GM18526 (cell line): ENCODE results near the gene CRYGA.

Experiments used
- POLR2A ChIP-seq: IDR thresholded peaks from 3 replicates; pipeline ENCODE4 v1.6.1; 2011; ENCODE audit not compliant: insufficient read length; ENCODE audit errors: extremely low read depth

CRYGA gene

DNA sequence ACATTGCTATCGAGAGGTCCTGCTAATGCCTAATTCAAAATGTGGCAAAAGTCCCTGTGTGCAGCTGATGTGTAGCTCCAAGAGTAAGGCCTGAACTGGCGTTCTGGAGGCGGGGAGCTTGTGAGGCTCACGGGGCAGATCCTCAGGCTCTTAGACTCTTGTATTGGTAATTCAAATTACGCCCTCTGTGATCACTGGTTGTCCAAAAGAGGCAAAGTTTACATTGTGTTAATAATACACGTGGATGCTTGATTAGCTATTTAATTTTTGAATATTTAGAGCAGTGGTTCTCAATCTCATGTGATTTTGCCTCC lies 12.4 kb upstream of the CRYGA start:
- no peak for TF ChIP-seq POLR2A

DNA sequence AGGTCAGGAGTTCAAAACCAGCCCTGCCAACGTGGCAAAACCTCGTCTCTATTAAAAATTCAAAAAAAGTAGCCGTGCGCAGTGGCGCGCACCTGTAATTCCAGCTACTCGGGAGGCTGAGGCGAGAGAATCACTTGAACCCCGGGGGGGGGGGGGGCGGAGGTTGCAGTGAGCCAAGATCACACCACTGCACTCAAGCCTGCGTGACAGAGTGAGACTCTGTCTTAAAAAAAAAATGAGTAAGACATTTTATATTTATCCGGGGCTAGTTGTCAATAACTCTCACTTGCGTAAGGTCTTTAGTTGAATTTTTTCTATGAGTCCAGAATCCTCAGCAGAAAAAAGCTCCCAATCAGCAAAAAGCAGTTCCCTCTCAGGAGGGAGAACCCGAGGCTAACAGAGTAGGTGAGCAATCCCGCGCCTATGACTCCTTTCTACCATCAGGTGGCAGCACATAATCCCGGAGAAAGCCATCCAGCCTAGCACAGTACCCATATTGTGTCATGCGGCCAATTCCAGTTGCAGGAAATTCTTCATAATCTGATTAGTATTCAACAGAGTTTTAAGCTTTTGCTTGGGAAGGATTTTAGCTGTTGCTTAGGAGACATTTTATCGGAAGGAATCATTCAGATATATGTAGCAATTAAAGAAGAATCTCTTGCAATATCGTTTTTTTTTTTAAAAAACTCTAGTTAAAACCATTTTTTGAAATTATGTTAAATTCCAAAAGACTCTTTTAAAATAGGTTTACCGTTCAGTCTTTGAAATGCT lies 11.9 kb upstream of the CRYGA start:
- TF ChIP-seq POLR2A, result no peak

DNA sequence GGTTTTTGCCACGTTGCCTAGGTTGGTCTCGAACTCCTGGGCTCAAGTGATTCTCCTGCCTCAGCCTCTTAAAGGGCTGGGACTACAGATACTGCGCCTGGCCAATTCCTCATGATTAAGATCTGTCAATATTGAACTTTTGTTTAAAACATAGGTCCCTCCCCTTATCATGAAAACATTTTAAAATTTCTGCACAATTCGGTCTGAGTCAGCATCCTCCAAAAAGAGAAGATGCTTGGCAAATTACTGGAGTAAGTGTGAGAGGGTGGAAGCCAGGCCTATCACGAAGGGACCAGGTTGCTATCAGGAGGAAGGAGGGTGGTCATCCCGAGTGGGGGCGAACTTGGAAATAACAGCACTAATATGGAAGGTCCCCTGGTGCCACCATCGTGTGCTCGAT lies 10.8 kb upstream of the CRYGA start:
- TF ChIP-seq POLR2A, result no peak

DNA sequence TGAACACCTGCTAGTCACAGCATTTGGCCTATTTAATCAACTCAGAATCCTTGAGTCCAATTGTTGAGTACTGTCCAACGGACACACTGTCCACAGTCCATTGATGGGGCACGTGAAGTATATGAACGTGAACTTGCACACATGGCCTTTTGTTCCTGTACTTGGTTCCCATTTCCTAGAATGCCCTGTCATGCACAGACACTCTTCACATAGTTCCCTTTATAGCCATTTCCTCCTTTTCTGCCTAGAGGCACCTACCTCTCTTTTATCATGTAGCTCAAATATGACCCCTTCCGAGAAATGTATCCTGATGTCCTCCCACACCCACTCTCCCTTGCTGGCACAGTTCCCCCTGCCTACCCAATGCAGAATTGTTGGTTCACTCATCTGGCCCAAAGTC lies 8.7 kb upstream of the CRYGA start:
- TF ChIP-seq POLR2A, result no peak

DNA sequence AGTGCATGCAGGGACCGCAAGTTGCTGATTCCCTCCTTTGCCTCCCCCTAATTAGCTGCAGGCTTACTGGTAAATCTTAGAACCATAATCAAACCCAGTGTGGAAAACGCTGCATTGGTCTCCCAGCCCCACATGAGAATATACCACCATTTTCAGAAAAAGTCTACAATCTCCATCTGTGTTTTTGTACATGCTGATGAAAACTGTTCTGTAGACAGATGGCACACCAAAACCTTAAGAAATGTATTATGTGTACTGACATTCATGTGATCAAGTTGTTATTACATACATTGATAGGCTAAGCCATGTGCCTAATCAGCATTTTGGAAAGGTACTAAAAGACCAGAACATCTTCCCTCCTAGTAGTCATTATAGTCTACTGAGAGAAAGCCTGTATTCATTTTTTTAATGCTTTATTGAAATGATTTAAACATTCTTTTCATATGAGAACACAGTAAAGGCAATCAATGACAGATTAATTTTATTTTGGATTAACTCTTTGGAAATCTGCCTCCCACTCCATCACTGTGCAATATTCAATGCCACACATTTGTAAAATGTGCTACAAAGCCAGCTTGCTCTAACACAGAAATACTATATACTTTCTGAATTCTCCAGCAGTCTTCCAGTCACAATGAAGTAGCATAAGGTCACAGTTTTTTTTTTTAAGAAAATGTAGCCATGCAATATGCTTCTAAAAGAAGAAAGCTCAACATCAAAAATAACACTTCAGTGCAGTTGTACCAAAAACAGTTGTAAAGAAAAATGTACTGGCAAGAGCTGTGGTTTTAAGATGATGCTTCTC lies 1.8 kb upstream of the CRYGA start:
- no peak for TF ChIP-seq POLR2A

DNA sequence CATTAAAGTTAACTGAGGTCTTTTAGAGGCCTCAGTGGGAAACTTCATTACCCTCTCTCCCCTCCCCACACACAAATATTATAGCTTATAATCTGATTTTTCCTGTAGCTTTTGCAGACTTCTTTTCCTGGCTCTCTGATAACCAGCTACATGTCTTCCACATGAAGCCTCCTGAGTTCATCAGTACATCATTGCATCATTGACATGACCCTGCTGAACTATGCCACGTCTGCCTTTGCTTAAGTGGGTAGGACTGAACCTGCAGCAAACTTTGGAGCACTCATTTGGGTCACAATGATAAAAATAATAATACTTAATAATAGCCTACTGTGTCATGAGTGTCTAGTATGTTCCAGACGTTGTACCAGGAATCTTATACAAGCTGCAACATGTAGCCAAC lies 7.0 kb downstream of the CRYGA start:
- no peak for TF ChIP-seq POLR2A

DNA sequence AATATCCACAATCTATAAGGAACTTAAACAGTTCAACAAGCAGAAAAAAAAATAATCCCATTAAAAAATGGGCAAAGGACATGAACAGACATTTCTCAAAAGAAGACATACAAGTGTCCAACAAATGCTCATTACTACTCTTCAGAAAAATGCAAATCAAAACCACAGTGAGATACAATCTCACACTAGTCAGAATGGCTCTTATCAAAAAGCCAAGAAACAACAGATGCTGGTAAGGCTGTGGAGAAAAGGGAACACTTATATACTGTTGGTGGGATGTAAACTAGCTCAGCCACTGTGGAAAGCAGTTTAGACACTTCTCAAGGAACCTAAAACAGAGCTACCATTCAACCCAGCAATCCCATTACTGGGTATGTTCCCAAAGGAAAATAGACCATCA lies 10.2 kb downstream of the CRYGA start:
- TF ChIP-seq POLR2A, result no peak

DNA sequence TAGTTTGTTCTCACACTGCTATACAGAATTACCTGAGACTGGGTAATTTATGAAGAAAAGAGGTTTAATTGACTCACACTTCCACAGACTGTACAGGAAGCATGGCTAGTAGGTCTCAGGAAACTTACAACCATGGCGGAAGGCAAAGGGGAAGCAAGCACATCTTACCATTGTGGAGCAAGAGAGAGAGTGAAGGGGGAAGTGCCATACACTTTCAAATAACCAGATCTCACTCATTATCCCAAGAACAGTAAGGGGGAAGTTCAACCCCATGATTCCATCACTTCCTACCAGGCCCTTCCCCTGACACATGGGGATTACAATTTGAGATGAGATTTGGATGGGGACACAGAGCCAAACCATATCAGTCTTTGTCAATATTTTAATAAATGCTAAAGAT lies 12.4 kb downstream of the CRYGA start:
- no peak for TF ChIP-seq POLR2A

DNA sequence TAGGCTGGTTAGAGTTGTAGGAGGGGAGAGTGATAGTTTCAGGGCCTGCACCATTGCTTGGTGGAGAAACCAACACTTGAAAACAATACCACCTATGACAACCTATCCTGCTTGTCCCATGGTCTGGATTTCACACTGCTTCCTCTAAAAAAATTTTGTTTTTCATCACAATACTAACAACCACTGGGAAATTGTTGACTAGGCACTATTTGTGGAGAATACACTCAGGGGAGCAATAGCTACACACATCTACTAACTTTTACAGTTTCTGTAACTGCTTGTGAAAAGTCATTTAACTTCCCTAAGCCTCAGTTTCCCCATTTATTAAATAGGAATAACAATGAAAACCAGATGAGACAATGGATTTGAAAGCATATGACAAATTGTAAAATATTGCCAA lies 13.3 kb downstream of the CRYGA start:
- TF ChIP-seq POLR2A, result no peak

DNA sequence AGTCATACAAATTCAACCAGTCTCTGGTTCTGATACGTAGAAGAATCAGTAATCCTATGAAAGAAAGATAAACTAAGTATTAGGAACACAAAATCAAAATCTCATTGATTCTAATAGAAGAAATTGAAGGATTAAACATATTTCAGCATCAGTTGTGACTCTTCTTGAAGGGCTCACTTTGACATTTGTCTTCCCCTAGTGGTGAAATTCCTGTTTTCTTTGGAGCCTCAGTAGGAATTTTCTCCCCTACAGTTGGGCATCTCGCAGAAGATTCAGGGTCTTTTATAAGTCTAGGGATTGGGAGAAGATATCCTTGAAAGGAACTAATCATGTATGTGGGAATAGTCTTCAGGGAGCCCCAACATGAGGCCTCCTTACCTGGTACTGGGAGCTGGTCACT lies 14.6 kb downstream of the CRYGA start:
- no peak for TF ChIP-seq POLR2A

DNA sequence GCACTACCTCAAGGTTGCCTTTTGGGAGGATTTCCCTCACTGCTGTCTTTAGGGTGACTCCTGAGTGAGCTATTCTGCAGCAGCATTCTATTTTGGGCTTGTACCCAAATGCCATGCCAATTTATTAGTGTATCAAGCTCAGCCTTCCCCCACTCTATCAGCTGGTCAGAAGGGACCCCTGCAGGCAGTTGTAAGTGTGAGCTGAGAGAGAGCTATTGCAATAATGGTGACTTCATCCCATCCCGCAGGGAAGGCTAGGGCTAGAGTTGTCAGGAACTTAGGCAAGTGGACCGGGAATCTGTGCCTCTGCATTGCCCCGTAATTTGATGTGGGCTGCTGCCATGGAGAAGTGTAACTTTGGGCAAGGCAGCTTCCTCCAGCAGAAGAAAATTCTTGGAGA lies 15.6 kb downstream of the CRYGA start:
- TF ChIP-seq POLR2A, result no peak

DNA sequence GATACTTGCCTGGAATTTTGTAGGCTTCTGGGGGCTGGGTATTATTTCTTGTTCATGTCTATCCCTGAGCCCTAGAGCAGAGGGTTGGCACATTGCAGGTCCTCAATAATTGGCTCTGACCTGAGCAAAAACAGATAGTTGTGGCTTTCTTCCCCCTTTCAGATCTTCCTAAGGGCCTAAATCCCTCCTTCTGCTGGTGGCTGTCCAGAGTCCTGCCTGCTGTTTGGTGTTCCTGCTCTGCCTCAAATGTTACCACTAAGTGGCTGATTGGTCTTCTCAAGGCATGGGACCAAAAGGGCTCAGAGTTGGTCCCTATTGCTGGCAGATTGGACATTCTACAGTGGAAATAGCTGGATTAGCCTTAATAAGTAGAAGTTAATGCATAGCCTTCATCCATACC lies 16.4 kb downstream of the CRYGA start:
- no peak for TF ChIP-seq POLR2A

DNA sequence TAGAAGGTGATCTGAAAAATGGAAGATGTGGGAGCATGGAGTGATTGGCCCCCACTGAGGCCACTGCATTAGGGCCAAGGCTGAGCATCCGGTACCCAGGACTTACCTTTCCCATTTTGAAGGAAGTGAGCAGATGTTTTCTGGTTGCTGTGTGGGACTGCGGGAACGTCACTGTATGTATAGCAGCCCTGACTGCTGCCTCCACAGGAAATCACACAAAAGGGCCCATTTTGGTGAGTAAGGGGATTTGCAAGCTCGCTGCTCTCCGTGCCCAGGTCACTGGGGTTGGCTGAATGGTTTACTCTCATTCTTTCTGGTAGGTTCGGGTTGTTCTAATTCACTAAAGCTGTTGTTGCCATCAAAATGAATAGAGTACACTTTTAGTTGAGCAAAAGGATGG lies 17.4 kb downstream of the CRYGA start, which contains the start of gene CRYGB:
CRYGB (minus strand) TSS at position 153 of the 400 bp plus-strand sequence; CDS start at position 115, 38 bp downstream.
- TF ChIP-seq POLR2A, result no peak

DNA sequence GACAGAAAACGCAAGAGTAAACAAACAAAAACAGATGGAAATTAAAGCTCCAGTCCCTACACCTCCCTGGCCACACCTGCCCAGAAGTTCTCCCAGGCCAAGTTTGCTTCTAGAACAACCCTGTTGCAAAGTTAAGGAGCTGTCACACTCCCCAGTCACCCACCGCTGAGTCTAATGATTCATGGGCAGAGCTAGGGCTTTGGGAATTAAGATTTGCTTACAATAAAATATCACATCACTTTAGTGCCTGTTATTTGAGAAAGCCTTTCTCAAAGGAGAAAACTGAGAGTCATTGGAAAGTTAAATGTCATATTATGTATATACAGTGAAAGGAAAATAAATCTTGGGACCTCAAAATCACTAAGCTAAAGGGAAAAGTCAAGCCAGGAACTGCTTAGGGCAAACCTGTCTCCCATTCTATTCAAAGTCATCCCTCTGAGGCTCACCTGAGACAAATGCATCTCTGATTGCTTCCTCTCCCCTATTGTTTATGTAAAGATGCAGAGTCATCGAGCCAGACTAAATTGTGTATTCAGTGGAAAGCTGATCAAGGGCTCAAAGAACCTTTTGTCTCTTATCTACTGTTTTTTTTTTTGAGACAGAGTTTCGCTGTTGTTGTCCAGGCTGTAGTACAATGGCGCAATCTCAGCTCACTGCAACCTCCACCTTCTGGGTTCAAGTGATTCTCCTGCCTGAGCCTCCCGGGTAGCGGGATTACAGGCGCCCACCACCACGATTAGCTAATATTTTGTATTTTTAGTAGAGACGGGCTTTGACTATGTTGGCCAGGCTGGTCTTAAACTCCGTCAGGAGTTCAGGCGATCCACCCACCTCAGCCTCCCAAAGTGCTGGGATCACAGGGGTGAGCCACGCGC lies 20.2 kb downstream of the CRYGA start:
- no peak for TF ChIP-seq POLR2A

DNA sequence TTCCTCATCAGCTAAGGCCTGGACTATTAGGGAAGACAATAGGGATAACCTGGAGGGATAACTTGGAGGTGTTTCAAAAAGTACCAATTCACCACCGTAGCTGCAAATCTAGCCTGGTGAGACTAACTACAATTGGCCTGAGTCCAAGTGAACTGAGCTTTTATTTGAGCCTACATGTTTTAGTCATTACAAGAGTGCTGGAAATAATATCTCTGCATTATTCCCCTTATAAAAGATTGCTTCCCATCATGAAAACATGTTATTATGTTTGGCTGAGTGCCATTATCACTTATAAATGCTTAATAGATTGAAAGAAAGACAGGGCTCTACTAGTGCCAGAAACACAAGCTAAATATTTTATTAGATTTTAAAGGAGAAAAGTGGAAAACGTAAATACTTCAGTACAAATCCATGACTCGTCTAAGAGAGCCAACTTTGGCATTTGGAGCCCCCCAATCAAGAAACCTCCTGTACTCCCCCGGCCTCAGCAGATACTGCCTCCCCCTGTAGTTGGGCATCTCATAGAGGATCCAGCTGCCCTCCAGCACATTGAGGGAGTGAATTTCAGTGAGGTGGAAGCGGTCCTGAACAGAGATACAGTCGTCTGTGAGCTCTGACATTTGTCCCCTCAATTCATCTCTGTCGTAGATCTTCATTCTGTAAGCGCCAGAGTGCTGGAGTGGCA lies 21.0 kb downstream of the CRYGA start:
- no peak for TF ChIP-seq POLR2A
